ENCODE results near the gene YAP1.

DNA sequence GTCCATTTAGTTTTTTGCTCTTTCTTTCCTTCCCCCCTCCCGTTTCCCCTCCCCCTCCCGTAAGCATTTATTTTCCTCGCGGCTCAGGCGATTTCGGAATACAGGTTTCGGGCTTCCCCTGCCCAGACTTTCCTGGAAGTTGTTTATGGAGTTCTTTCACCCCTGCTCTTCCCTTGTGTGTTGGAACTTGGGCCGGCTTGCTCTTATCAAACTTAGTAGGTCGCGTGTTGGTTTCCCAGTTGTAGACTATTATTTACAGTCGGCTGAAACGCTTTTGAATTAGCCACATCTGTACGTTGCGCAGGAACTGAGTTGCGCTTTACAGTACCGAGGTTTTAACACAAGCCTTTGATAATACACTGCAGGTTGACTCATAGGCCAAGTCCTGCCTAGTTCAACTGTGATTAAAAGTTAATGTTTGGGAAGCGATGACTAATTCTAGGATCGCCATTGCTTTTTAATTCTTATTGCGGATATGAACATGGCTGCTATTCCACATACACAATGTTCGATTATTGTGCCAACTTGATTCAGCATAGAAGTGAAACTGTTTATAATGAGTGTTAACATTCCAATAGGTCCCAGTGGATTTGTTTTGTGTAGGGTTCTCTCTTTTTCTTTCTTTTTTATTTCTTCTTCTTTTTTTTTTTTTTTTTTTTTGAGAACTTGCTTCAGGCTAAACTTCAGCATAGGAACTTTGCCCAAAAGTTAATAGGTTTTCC, 1.7 kb downstream of the YAP1 start:
- TF ChIP-seq, protein P1, sequence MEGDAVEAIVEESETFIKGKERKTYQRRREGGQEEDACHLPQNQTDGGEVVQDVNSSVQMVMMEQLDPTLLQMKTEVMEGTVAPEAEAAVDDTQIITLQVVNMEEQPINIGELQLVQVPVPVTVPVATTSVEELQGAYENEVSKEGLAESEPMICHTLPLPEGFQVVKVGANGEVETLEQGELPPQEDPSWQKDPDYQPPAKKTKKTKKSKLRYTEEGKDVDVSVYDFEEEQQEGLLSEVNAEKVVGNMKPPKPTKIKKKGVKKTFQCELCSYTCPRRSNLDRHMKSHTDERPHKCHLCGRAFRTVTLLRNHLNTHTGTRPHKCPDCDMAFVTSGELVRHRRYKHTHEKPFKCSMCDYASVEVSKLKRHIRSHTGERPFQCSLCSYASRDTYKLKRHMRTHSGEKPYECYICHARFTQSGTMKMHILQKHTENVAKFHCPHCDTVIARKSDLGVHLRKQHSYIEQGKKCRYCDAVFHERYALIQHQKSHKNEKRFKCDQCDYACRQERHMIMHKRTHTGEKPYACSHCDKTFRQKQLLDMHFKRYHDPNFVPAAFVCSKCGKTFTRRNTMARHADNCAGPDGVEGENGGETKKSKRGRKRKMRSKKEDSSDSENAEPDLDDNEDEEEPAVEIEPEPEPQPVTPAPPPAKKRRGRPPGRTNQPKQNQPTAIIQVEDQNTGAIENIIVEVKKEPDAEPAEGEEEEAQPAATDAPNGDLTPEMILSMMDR (IDR thresholded peaks at IDR 0.05; ENCODE audit: poor library complexity): no peak
- TF ChIP-seq EZH2 (IDR thresholded peaks at IDR 0.05; ENCODE audit: borderline replicate concordance): no peak
- TF ChIP-seq EZH2phosphoT487 (IDR thresholded peaks at IDR 0.05; ENCODE audit: low read depth, severe bottlenecking, unreplicated experiment): no peak
